ENCODE results near the gene PPP3CA.
"Not testable (repeated sequence)": the region's sequence is repeated elsewhere in the genome, so short reads cannot be mapped to it uniquely, and the experiment has no call there.

Gene PPP3CA

DNA sequence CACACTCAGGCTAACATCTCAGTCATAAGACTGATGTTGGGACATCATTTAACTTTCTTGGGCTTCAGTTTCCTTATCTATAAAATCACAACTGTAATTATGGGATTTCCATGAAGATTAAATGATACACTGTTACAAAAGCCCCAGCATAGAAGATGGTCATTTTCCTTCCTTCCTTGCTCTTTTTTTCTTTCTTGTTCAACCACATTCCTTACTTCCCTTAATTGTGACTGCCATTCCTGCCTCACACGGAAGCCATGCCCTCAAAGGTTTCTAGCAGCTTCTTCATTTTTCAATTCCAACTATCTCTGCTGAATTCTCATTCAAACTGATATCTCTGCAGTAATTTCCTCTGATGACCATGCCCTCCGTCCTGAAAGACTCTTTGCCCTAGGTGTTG, 311.8 kb downstream of the PPP3CA start:
- no peak for DNase-seq

DNA sequence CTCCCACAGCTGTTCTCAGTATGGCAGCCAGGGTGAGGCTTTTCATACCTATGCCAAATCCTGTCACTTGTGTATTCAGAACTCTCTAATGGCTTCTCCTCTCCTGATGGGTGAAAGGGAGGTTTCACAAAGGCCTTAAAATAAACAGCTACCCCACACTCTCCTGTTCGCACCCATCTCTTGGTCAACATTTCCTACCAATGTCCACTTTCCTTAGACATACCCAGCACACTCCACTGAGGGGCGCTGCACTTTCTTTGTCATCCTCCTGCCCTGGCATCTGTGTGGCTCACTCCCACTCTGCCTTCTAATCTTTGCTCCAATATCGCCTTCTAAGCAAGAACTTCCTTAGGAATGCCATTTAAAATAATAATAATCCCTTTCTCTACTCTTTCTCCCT, 313.3 kb downstream of the PPP3CA start:
- DNase-seq: no peak

DNA sequence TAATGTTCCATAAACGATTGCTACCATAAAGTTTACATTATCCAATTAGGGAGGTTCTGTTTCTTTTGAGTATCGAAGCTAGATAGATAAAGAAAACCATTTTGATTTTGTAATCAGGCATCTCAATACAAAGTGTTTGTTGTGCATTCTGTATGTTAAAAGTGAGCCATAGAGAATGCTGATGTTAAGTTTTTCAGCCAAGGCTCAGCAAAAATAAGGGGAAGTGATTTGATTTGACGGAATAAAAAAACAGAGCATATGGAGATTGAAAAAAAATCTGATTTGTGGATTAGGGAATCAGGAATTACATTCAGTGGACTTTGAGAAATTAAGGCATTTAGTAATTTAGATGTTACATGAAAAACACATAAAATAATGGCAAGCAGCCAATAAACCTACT, 314.8 kb downstream of the PPP3CA start:
- DNase-seq: no peak

DNA sequence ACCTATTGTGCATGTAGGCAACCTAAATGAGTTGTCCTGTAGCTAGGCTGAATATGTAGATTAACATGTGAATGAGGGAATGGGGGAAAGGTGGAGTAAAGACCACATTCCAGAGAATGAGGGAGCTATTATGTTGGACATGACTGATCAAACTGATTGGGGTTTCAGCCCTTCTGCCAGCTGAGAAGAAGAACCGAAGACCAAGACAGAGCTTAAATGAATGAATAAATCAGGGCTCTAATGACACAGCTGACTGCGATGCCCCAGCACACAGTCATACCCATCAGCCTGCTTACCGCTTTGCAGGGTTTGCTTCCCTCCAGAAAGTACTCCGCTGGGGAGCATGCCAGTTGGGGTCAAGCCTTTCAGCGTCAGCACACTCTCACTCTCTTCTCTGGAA, 315.4 kb downstream of the PPP3CA start:
- DNase-seq: no peak

DNA sequence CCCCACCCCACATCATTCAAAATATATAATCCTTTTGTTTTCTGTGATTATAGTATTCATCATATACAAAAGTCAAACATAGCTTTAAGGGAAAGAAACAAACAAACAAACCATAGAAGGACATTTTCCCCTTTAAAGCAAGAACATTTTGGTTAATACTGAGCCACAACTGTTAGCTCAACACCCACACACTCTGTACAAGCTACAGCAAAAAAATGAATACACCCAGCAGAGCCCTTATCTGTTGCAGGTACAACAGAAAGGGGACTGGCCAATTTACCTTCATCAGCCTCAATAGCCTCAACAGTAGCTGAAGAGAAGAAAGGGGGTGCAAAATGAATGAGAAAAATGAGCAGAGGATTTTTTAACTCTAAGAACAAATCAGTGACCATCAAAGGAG, 318.4 kb downstream of the PPP3CA start:
- no peak for DNase-seq

DNA sequence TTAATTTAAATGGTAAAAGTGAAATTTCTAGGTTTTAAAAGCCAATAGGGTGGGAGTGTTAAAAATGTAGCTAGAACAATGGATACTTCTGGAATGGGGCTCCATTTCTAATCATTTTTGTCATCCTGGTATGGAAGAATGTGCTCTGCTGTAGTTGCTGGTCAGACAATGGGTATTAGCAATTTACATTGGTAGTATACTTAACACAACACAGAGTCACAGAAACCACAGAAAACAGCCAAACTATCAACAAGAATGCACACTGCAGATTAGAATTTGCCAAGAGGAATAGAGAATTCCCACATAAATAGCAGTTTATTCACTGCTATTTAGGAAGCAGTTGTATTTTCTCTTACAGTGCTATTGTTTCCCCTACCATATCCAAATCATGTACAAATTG, 319.6 kb downstream of the PPP3CA start:
- DNase-seq: no peak

DNA sequence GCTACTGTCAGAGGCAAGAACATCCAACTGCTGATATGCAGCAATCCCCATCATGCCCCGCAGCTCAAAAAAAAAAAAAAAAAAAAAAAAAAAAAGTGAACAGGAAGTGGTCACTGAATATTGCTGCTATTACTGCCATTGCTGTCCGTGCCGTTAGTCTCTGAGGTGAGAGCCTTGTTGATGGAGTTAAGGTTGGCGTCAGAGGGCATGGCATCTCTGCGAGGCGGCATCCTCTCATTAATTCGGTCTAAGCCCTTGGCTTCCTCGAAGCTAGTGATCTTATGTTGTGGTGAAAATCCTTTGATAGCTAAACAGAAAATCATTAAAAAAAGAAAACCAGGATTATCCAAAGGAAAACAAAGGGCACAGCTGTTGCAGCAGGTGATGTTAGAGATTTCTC, 321.6 kb downstream of the PPP3CA start:
- DNase-seq: no peak

DNA sequence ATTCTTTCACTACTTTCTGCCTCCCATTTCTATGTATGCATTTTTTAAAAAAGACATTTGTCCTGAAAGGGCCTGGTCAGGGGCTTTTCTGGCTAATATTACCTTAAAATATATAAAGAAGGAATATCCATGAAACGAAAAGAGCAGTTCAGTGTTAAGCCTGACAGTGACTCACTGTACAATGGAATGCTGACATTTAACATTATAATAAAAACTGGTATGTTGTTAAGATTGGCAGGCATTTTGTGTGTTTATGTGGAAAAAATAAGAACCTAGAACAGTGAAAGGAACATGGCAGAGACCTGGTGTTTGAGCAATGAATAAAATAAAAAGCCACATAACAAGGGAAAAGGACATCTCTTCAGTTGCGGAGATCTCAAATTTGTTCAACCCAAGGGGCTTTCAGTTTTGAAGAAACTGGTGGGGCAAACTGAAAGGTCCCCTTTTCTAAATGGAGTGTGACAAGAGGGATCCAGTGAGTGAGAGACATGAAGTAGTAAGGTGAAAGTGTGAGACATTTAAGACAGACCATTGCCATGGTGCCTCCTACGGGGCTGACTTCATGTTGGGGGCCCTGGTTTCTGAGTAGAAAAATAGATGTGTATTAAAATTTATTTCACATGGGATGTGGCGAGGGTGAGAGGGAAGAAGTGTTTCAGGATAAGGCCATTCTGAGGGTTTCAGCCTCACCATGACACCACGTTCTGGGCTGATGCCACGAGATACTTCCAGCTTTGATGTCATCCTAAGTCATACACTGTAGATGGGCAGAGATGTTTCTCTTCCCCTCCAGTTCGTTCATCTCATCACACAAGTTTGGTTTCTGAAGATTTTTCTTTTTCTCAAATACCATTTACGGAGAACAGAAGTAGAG, 324.9 kb downstream of the PPP3CA start:
- DNase-seq: no peak

DNA sequence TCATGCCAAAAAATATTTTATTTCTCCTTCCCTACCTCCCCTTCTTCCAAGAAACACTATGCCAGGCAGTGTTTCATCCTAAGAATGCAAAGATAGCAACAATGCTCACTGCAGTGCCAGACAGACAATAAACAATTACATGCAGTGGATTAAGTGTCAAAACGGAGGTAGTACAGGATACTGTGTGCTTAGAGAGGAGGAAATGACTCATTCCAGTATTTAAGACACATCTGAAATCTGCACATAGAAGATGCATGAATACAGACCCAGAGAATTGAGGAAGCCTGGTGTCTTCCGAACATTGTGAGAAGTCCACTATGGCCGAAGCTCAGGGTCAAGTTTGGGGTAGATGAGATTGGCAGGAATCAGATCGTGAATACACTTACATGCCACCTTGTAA, 326.4 kb downstream of the PPP3CA start:
- no peak for DNase-seq

DNA sequence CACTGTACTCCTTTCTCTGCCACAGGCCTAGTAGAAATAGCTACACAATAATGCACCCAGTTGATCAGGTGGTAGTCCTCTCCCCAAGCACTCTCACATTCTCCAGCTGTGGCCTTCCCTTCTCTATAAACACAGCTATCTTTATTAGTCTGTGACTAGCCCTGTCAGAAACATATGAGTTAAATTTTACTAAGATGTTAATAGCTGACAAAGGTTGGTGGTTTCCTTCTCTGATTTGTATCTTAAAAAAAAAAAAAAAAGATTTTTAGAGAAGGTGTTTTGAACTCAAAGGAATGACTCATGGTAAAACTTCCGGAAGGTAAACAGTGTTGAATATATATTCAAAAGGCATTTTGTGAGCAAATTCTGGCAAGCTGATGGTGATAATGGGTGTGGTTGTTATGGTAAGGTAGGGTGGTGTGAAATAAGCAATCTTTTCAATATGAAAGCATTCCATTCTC, 327.4 kb downstream of the PPP3CA start:
- no peak for DNase-seq

DNA sequence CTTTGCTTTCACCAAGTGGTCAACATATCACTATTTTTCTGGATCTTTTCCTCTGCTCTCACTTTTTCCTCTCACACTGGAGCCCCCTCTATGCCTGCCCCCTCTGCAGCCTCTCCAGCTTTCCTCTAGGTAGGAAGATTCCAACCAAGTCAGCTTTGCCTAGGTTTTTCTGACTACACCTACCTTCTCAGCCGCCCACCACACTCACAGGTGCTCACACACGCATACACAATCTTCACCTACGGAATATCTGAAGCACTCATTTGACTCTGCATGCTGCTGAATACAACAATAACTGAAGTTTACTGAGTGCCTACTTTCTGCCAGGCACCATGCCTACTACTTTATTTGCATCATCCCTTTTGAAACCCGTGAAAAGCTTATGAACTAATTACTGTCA, 328.0 kb downstream of the PPP3CA start:
- no peak for DNase-seq

DNA sequence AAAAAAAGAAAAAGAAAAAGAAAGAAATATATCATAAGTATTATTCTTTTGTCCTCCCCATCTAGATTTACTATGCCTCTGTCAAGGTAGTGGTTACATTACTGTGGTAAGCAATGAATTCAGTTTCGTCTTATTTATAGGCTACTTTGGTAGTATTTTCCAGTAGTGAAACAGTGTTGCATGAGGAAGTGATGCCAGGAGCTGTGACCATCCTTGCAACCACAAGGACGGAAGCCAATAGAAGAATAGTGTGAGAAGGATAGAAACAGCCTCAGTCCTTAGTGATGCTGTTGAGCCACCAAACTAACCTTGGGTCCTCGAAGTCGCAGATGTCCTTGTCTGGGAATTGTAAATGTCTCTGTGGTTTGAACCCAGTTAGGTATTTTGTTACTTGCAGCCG, 328.5 kb downstream of the PPP3CA start:
- DNase-seq: no peak

DNA sequence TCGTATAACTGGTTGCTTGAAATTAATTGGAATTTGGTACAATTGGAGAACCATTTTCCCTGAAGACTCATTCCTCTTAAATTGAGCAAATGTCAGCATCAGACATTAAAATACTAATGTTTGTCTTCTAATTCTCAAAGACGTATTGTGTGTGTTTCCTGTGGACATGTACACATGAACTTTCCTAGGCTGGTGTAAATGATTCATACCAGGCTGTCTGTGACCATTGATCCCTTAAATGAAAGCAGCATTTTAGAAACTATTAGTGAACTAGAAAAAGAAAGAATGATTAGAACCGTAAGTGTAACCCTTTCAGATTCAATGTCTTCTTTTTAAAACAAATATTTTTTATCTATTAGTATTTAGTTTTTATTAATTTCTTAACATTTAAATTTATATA, 332.9 kb downstream of the PPP3CA start:
- no peak for DNase-seq

DNA sequence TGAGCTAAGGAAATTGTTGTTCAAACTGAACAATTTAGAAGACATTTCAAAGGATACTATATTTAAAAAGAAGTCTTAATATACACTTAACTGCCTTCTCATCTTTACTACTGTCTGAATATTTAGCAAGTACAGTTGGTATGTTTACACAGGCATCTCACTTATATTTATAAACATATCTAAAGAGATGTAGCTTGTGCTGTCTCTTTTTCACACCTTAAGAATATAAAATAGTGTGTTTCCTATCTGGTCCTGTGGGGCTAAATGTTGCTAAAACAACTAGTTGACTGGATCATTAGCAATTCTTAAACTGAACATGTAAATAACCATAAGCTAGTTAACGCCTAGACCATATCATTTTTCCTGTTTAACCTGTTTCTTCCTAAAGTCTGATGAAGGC, 336.3 kb downstream of the PPP3CA start:
- DNase-seq: no peak

DNA sequence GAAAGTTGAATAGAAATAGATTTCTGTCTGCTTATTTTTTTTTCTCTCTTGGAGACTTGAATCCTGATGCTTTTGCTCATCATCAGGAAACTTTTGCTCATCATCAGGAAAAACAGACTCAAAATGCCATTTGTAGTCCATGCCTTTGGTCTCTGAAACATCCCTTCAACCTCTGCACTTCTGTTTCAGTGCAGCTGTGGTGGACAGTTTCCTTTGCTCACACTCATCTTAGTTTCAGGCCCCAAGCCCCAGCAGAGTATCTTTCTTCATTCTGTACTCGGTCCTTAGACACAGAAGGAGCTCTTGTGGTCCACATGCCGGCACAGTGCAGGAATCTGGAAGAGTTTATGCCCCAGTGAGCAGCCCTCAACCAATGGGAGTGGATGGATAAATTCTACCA, 337.9 kb downstream of the PPP3CA start:
- no peak for DNase-seq

DNA sequence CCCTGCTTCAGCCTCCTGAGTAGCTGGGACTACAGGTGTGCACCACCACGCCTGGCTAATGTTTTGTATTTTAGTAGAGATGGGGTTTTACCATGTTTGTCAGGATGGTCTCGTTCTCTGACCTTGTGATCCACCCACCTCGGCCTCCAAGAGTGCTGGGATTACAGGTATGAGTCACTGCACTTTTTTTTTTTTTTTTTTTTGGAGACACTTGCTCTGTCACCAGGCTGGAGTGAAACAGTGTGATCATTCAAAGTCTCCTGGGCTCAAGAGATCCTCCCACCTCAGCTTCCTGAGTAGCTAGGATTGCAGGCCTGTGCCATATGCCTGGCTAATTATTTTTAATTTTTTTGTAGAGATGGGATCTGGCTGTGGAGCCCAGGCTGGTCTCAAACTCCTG, 338.8 kb downstream of the PPP3CA start:
- no peak for DNase-seq

DNA sequence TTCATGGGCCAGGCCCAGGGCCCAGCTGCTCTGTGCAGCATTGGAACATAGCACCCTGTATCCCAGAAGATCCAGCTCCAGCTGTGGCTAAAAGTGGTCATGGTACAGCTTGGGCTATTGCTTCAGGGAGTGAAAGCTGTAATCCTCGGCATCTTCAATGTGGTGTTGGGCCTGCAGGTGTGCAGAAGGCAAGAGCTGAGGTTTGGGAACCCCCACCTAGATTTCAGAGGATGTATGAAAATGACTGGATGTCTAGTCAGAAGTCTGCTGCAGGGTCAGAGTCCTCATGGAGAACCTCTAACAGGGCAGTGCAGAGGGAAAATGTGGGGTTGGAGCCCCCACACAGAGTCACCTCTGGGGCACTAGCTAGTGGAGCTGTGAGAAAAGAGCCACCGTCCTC, 341.7 kb downstream of the PPP3CA start:
- no peak for DNase-seq

DNA sequence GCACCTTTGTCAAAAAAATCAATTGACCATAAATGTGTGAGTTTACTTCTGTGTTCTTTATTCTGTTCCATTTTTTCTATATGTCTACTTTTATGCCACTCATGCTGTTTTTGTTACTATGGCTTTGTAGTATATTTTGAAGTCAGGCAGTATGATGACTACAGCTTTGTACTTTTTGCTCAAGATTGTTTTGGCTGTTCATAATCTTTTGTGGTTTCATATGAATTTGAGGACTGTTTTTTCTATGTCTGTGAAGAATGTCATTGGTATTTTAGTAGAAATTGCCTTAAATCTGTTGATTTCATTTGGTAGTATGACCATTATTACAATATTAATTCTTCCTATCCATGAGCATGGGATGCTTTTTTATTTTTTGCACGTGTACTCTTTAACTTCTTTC, 346.8 kb downstream of the PPP3CA start:
- DNase-seq: no peak

DNA sequence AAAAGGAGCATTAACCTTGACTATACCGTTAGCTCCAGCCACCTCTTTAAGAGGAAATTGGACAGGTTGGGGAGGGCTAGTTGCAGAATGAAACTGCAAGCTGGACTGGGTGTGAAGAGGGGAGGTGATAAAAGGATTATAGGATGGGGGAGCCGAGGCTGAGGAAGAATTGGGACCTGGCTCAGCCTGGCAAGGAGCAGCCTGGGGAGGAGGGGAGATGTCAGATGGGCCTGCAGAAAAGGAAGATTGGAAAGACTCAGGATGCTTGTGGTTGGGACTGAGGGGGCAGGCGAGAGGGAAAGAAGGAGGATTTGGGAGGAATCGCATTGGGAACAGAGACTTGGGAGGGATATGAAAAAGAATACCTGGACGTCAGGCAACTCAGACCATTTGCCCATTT, 351.7 kb downstream of the PPP3CA start:
- DNase-seq: no peak

DNA sequence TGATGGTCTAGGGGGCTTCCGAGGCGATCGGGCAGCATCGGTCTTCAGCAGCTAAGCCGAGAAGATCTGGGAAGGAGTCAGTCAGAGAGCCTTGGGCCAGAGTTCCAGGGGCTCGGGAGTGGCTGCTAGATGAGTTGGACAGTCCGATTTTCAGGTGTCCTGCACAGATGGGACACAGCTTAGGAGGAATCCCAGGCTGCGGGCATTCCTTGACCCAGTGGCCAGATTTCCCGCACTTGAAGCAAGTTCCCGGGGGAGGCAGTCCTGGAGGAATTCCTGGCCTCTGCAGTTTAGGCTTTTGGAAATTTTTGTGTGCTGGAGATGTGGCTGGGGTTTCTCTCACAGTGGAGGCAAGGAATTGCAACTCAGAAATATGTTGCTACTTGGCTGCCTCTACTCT, 352.3 kb downstream of the PPP3CA start:
- not testable (repeated sequence) for DNase-seq

DNA sequence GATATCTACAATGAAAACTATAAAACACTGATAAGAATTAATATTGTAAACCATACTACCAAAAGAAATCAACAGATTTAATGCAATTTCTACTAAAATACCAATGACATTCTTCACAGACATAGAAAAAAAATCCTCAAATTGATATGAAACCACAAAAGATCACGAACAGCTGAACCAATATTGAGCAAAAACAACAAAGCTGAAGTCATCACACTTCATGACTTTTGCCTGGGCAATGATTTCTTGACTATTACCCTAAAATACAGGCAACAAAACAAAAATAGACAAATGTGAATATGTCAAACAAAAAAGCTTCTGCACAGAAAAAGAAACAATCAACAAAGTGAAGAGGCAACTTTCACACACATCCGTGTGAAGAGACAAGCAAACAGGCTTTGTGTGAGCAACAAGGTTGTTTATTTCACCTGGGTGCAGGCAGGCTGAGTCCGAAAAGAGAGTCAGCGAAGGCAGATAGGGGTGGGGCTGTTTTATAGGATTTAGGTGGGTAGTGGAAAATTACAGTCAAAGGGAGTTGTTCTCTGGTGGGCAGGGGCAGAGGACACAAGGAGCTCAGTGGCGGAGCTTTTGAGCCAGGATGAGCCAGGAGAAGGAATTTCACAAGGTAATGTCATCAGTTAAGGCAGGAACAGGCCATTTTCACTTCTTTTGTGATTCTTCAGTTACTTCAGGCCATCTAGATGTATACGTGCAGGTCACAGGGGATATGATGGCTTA, 355.8 kb downstream of the PPP3CA start:
- not testable (repeated sequence) for DNase-seq

DNA sequence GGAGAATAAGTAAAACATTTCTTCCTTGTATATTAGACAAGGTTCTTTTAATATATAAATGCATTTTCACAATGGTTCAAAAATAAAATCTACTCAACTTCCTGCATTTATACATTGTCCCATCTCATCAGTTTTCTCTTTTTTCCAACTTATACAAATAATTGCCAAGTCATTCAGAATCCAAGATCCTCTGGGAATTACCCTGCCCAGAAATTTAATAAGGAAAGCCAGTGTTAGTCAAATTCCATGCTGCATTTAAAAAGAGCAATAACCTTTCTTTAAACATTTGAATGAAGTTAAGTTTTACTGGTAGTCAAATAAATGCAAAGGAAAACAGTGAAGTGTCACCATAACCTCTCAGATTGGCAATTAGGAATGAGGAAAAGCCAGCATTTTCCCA, 357.9 kb downstream of the PPP3CA start:
- DNase-seq: no peak

DNA sequence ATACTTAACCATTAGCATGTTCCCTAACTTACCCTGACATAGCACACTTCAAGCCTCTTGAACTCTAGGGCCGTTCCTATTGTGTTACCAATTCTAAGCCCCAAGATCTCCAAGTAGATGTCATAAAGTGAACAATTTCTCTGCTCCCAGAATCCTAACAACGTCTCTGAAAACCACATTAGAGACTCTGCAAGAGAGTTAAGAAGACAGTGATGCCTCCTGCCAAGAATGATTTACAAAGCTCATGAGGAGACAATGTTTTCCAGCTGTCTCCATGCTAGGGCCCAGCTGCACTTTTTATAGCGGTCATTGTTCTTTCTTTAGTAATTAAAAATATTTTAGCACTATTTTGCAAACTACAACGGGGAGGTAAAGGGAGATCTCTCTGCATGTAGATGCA, 358.4 kb downstream of the PPP3CA start:
- no peak for DNase-seq

DNA sequence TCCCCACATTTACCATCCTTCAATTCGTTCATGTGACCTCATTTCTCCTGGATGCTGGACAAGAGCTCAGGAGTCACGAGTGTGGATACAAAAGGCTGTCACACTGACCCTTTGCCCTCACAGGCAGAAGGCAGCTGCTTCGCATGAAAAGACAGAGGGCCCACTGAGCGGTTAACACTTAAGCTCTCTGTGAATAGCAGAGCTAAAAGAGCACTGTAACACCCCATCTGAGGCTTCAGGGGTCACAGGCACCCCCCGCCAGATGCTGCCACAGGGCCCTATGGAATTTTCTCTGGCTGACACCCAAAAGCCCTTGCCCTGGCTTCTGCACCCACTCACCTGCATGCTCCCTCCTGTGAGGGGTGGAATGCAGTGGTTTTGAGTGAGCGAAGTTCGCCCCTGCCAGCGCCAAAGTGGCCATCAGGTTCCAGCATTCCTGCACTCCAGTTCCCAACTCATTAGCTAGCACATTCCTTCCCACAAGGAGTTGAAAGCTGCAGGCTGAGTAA, 360.9 kb downstream of the PPP3CA start:
- DNase-seq: no peak

Measured in stimulated activated CD4-positive, alpha-beta T cell treated with anti-CD3 and anti-CD28 coated beads, Interleukin-2, amount 100 ng/mL, for 24 hours (primary cell).